ENCODE measurements around the gene CNTN5. TPM values are rescaled to one million over a fixed set of nuclear protein-coding genes. Genes with fewer than 3 reads are reported as not detected.

Gene CNTN5
- total and polyA plus RNA-seq, 2 donors (not counting 1 experiment from before 2014, with no cell fraction given) = not detected

DNA sequence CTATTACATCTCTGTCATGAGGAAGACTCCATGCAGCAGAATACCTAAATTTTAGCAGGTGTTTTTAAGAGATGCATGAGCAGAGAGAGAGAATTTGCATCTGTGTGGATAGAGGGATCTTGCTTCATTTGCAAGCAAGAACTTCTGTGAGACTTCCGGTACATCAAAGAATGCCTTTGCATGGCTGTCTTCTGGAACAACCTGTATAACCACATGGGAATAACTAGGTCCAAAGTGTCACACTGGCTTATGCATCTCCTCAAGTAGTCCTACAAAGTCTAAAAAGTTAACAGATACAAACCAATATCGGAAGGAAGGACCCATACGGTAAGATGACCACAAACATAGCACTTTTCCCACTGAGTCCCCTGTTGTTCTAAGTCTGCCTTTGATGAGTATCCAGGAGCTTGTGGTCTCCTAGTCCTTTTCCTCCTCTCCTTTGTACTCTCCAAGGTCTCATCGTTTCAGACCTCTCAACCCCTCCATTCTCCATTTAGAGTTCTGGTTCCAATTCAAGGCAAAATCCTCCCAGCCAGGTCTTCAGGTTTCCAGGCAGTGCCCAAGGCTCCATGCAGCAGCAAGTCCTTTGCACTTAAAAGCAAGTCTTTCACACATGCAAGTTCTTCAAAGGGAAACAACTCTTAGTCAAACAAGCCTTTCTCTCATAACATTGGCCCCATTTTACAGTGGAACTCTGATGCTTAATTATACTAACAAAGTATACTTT, 1084.7 kb downstream of the CNTN5 start:
- H3K79me2 ChIP-seq (ENCODE audit: control insufficient read depth, insufficient read depth, low read length) = no peaks in the 10 kb centered on the region
- no peaks in the 10 kb centered on the region for H3K27me3 ChIP-seq (replicated peaks in 1 of 4; ENCODE audit: control extremely low read depth in 1 of 4, control insufficient read depth in 3 of 4, insufficient read depth in 4 of 4, low read length in 3 of 4)
- TF ChIP-seq EZH2 (IDR thresholded peaks at IDR 0.05; ENCODE audit: borderline replicate concordance, insufficient read depth, low read depth, low read length, poor library complexity, severe bottlenecking) = no peak
- TF ChIP-seq, protein P1, sequence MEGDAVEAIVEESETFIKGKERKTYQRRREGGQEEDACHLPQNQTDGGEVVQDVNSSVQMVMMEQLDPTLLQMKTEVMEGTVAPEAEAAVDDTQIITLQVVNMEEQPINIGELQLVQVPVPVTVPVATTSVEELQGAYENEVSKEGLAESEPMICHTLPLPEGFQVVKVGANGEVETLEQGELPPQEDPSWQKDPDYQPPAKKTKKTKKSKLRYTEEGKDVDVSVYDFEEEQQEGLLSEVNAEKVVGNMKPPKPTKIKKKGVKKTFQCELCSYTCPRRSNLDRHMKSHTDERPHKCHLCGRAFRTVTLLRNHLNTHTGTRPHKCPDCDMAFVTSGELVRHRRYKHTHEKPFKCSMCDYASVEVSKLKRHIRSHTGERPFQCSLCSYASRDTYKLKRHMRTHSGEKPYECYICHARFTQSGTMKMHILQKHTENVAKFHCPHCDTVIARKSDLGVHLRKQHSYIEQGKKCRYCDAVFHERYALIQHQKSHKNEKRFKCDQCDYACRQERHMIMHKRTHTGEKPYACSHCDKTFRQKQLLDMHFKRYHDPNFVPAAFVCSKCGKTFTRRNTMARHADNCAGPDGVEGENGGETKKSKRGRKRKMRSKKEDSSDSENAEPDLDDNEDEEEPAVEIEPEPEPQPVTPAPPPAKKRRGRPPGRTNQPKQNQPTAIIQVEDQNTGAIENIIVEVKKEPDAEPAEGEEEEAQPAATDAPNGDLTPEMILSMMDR (IDR thresholded peaks at IDR 0.05) = no peak
- ChIA-PET CTCF (no interaction called here), POLR2A (no interaction called here)
- H3K4me2 ChIP-seq (replicated peaks; ENCODE audit: low read depth, low read length, poor library complexity, severe bottlenecking) = no peak overlapping the region
- H3K4me1 Mint-ChIP-seq = no peaks in the 10 kb centered on the region
- ATAC-seq (ENCODE audit: low read depth) = no peak
- H3K4me3 ChIP-seq (ENCODE audit: control extremely low read depth in 1 of 5, extremely low read depth in 1 of 5, insufficient read depth in 1 of 5, low read depth in 2 of 5, low read length in 4 of 5) = no peak overlapping the region
- peaks cover 7% of the 10 kb centered on the region for H3K9me3 Mint-ChIP-seq (ENCODE audit: insufficient read depth)
- H3K9ac ChIP-seq (ENCODE audit: low read length) = no peak overlapping the region
- no peaks in the 10 kb centered on the region for H3K36me3 ChIP-seq (replicated peaks in 1 of 2; ENCODE audit: control extremely low read depth in 1 of 2, control insufficient read depth in 1 of 2, extremely low read depth in 1 of 2, insufficient read depth in 2 of 2, low read length in 1 of 2)
- WGBS (ENCODE audit: insufficient coverage) = 74% methylated on average over 4 of the region's 4 CpGs
- intact Hi-C loops (cut with micrococcal nuclease) = no loop called here
- H3K27ac Mint-ChIP-seq = no peak overlapping the region
- no peak overlapping the region for H2AFZ ChIP-seq (ENCODE audit: insufficient read depth, low read depth, low read length, poor library complexity, severe bottlenecking)
- no peaks in the 10 kb centered on the region for H3K27me3 Mint-ChIP-seq
- H4K20me1 ChIP-seq (ENCODE audit: control insufficient read depth, insufficient read depth, low read length, poor library complexity, severe bottlenecking) = no peaks in the 10 kb centered on the region
- H3K4me1 ChIP-seq (ENCODE audit: control insufficient read depth in 2 of 2, insufficient read depth in 2 of 2, low read length in 2 of 2) = no peaks in the 10 kb centered on the region
- H3K27ac ChIP-seq (ENCODE audit: low read length in 2 of 2) = no peak overlapping the region
- peaks cover 0 to 4% (median 0%) of the 10 kb centered on the region in 3 donors for H3K9me3 ChIP-seq (ENCODE audit: control extremely low read depth in 1 of 3, control insufficient read depth in 2 of 3, insufficient read depth in 1 of 3, low read length in 2 of 3)
- no peak overlapping the region for H3K4me3 Mint-ChIP-seq
- no peak for DNase-seq

DNA sequence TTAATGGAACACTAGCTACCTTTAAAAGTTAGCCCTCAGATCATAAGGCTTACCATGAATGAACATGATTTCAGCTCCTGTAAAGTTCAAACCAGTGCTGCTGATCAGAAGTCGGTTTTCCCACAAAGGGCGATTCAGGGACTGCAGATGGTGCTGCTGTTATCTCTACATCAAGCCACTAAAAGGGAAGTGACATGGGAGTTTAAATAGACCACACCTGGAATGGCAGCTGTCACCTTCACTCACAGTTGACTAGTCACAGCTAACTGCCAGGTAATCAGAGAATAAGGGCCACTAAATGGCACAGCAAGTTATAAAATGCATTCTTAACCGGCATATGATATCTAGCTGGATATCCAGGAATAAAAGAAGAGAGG, 1085.2 kb downstream of the CNTN5 start:
- 29% methylated on average over 2 of the region's 3 CpGs for WGBS (ENCODE audit: insufficient coverage)
- POLR2A ChIA-PET = no interaction called here
- no peak for ATAC-seq (ENCODE audit: low read depth)
- CTCF ChIA-PET = no interaction called here
- H3K36me3 ChIP-seq (replicated peaks in 1 of 2; ENCODE audit: control extremely low read depth in 1 of 2, control insufficient read depth in 1 of 2, extremely low read depth in 1 of 2, insufficient read depth in 2 of 2, low read length in 1 of 2) = no peaks in the 10 kb centered on the region
- H3K4me1 ChIP-seq (ENCODE audit: control insufficient read depth in 2 of 2, insufficient read depth in 2 of 2, low read length in 2 of 2) = no peaks in the 10 kb centered on the region
- no peaks in the 10 kb centered on the region for H4K20me1 ChIP-seq (ENCODE audit: control insufficient read depth, insufficient read depth, low read length, poor library complexity, severe bottlenecking)
- H3K27me3 ChIP-seq (replicated peaks in 1 of 4; ENCODE audit: control extremely low read depth in 1 of 4, control insufficient read depth in 3 of 4, insufficient read depth in 4 of 4, low read length in 3 of 4) = no peaks in the 10 kb centered on the region
- H3K9me3 ChIP-seq (ENCODE audit: control extremely low read depth in 1 of 3, control insufficient read depth in 2 of 3, insufficient read depth in 1 of 3, low read length in 2 of 3) = peaks cover 0 to 4% (median 0%) of the 10 kb centered on the region in 3 donors
- TF ChIP-seq EZH2 (IDR thresholded peaks at IDR 0.05; ENCODE audit: borderline replicate concordance, insufficient read depth, low read depth, low read length, poor library complexity, severe bottlenecking) = no peak
- TF ChIP-seq, protein P1 (IDR thresholded peaks at IDR 0.05) = no peak
- no peak overlapping the region for H3K4me2 ChIP-seq (replicated peaks; ENCODE audit: low read depth, low read length, poor library complexity, severe bottlenecking)
- no peak overlapping the region for H2AFZ ChIP-seq (ENCODE audit: insufficient read depth, low read depth, low read length, poor library complexity, severe bottlenecking)
- H3K9ac ChIP-seq (ENCODE audit: low read length) = no peak overlapping the region
- H3K27me3 Mint-ChIP-seq = no peaks in the 10 kb centered on the region
- H3K27ac ChIP-seq (ENCODE audit: low read length in 2 of 2) = no peak overlapping the region
- no peak overlapping the region for H3K4me3 Mint-ChIP-seq
- intact Hi-C loops (cut with micrococcal nuclease) = no loop called here
- H3K4me3 ChIP-seq (ENCODE audit: control extremely low read depth in 1 of 5, extremely low read depth in 1 of 5, insufficient read depth in 1 of 5, low read depth in 2 of 5, low read length in 4 of 5) = no peak overlapping the region
- H3K9me3 Mint-ChIP-seq (ENCODE audit: insufficient read depth) = peaks cover 7% of the 10 kb centered on the region
- H3K27ac Mint-ChIP-seq = no peak overlapping the region
- H3K79me2 ChIP-seq (ENCODE audit: control insufficient read depth, insufficient read depth, low read length) = no peaks in the 10 kb centered on the region
- no peaks in the 10 kb centered on the region for H3K4me1 Mint-ChIP-seq
- no peak for DNase-seq

Measured in B cell (primary cell).